IPS DF 19.7 (cell line): Measurements from ENCODE around the gene PLA2G6.
"Not testable (repeated sequence)": the region's sequence is repeated elsewhere in the genome, so short reads cannot be mapped to it uniquely, and the experiment has no call there.

Source experiments
- DNase-seq: peaks from one replicate; pipeline ENCODE4 v3.0.0-alpha.2; 2013; ENCODE audit warnings: low read depth, low spot score

PLA2G6 gene

GRCh38 chr22:38085501-38085900 is 96.1 kb downstream of the PLA2G6 start:
- no peak for DNase-seq

- DNase-seq = no peak
Measured at GRCh38 chr22:38085056-38085455, 96.6 kb downstream of the PLA2G6 start.

GRCh38 chr22:38083931-38084631 is 97.5 kb downstream of the PLA2G6 start, which contains the start of gene SLC16A8:
Gene SLC16A8, minus strand, starts transcription at chr22:38084184. Its CDS starts 1,311 bp downstream, at chr22:38082873.
- no peak for DNase-seq

GRCh38 chr22:38082986-38083710 is 98.5 kb downstream of the PLA2G6 start:
- no peak for DNase-seq

GRCh38 chr22:38081941-38082828 is 99.4 kb downstream of the PLA2G6 start:
- DNase-seq = no peak

GRCh38 chr22:38081636-38081940 is 100.0 kb downstream of the PLA2G6 start:
- no peak for DNase-seq

- DNase-seq = no peak
Measured at GRCh38 chr22:38080850-38081635, 100.6 kb downstream of the PLA2G6 start.

- DNase-seq = no peak
Measured at GRCh38 chr22:38080474-38080849, 101.2 kb downstream of the PLA2G6 start.

GRCh38 chr22:38079804-38080203 is 101.8 kb downstream of the PLA2G6 start:
- DNase-seq = no peak

- DNase-seq = not testable (repeated sequence)
Measured at GRCh38 chr22:38079208-38079607, 102.4 kb downstream of the PLA2G6 start.

- no peak for DNase-seq
Measured at GRCh38 chr22:38078046-38078840, 103.4 kb downstream of the PLA2G6 start.

- DNase-seq = no peak
Measured at GRCh38 chr22:38077595-38077994, 104.0 kb downstream of the PLA2G6 start.

GRCh38 chr22:38077096-38077495 is 104.5 kb downstream of the PLA2G6 start:
- DNase-seq = no peak

- DNase-seq = no peak
Measured at GRCh38 chr22:38075961-38076360, 105.7 kb downstream of the PLA2G6 start.

GRCh38 chr22:38075105-38075825 is 106.4 kb downstream of the PLA2G6 start:
- DNase-seq = no peak

- no peak for DNase-seq
Measured at GRCh38 chr22:38074181-38075104, 107.2 kb downstream of the PLA2G6 start.

GRCh38 chr22:38073150-38074130 is 108.2 kb downstream of the PLA2G6 start:
- DNase-seq = no peak
